SK-N-MC (cell line): ENCODE measurements around the gene ADCK1.

Experiments
- EZH2 ChIP-seq: fragments of 200-600 bp; sonication (generic); IDR thresholded peaks from one replicate; pipeline ENCODE4 v1.6.1; 2017; ENCODE audit warnings: antibody characterized with exemption
- POLR2AphosphoS5 ChIP-seq: IDR thresholded peaks from 2 replicates; pipeline ENCODE4 v1.6.1; 2012; ENCODE audit warnings: mild to moderate bottlenecking, low read depth, low read length, borderline replicate concordance

GRCh38 chr14:77936138-77936639 lies 136.3 kb downstream of the ADCK1 start:
- TF ChIP-seq EZH2 (no peak), POLR2AphosphoS5 (no peak)
